GM12878 (cell line): Measurements from ENCODE around the gene SPHK2. TPM values are rescaled to one million over a fixed set of nuclear protein-coding genes. Genes with fewer than 3 reads are reported as not detected.

ENCODE experiments used
- ATAC-seq: fragments of 200-7000 bp; cut with Tn5 transposase; 3 replicates; pipeline ENCODE4 v1.9.1; 2020; ENCODE audit warnings: mild to moderate bottlenecking, moderate library complexity
- BruUV-seq: library from RNA; stranded (reverse); fragments of 400-500 nt; replicated peaks from 2 replicates; lab custom pipeline; 2021; lab: Mats Ljungman, UMichigan
- CTCF ChIA-PET: fragments of 300-600 bp; sonication (Branson Sonifier 250); formaldehyde crosslinking; extraction: SDS; loops from one replicate; lab custom pipeline; 2021; ENCODE audit warnings: inconsistent platforms; lab: Yijun Ruan, JAX
- POLR2A ChIA-PET: fragments of 350-600 bp; formaldehyde crosslinking; extraction: SDS; loops from one replicate; lab custom pipeline; 2021; ENCODE audit warnings: inconsistent platforms; lab: Charles Lee
- RAD21 ChIA-PET: fragments of 300-600 bp; sonication (Branson Sonifier 250); formaldehyde crosslinking; loops from one replicate; lab custom pipeline; 2023; ENCODE audit warnings: antibody characterized with exemption; ENCODE audit not compliant: unreplicated experiment; lab: Charles Lee
- SMC1A ChIA-PET: fragments of 300-600 bp; sonication (Branson Sonifier 250); formaldehyde crosslinking; loops from one replicate; lab custom pipeline; 2023; ENCODE audit not compliant: unreplicated experiment, uncharacterized antibody; lab: Charles Lee
- DNase-seq: peaks from one replicate; pipeline ENCODE4 v3.0.0-alpha.2; 2011; ENCODE audit warnings: low read depth, low spot score
- FAIRE-seq: peaks from 3 replicates; lab custom pipeline; 2011; peaks lifted over from hg19 to GRCh38; lab: Jason Lieb, UNC
- H2AFZ ChIP-seq: 2 replicates; pipeline ENCODE4 v1.6.0; 2011; ENCODE audit warnings: low read depth, low read length, control low read depth; ENCODE audit not compliant: control insufficient read depth
- H3K27ac ChIP-seq: 2 replicates; pipeline ENCODE4 v1.5.1; 2011; ENCODE audit warnings: control low read depth; ENCODE audit not compliant: control insufficient read depth, insufficient read depth
- H3K27me3 ChIP-seq, 2 experiments: replicated peaks in 1 of 2; 2 replicates each; pipeline versions ENCODE4 v1.6.0 to v1.6.1; 2011; ENCODE audit warnings: low read length in 1 of 2; ENCODE audit not compliant: control insufficient read depth in 2 of 2, insufficient read depth in 2 of 2
- H3K36me3 ChIP-seq, 2 experiments: 2 replicates each; pipeline ENCODE4 v1.5.1; 2011; ENCODE audit warnings: low read length in 1 of 2; ENCODE audit not compliant: control insufficient read depth in 2 of 2, insufficient read depth in 2 of 2
- H3K4me1 ChIP-seq: 2 replicates; pipeline ENCODE4 v1.6.1; 2011; ENCODE audit warnings: mild to moderate bottlenecking, low read length, moderate library complexity, mixed read lengths; ENCODE audit not compliant: control insufficient read depth, insufficient read depth
- H3K4me2 ChIP-seq: 2 replicates; pipeline ENCODE4 v1.6.0; 2011; ENCODE audit warnings: control low read depth; ENCODE audit not compliant: control insufficient read depth, insufficient read depth
- H3K4me3 ChIP-seq: fragments of 200-600 bp; sonication (generic); 2 replicates; pipeline ENCODE4 v1.5.1; 2016
- H3K79me2 ChIP-seq: 2 replicates; pipeline ENCODE4 v1.6.0; 2011; ENCODE audit warnings: low read length; ENCODE audit not compliant: control insufficient read depth, insufficient read depth
- H3K9ac ChIP-seq: 2 replicates; pipeline ENCODE4 v1.8.0; 2011; ENCODE audit warnings: low read length, control low read depth, mixed read lengths; ENCODE audit not compliant: control insufficient read depth, insufficient read depth
- H3K9me3 ChIP-seq: replicated peaks from 3 replicates; pipeline ENCODE4 v1.5.1; 2011; ENCODE audit warnings: mild to moderate bottlenecking, low read length; ENCODE audit not compliant: control insufficient read depth, insufficient read depth
- H4K20me1 ChIP-seq: 2 replicates; pipeline ENCODE4 v1.6.0; 2011; ENCODE audit not compliant: control insufficient read depth, insufficient read depth
- BACH1 ChIP-seq: fragments of 450-650 bp; IDR thresholded peaks from 2 replicates; pipeline ENCODE4 v1.6.1; 2017; ENCODE audit warnings: mild to moderate bottlenecking, borderline replicate concordance
- BHLHE40 ChIP-seq, 2 experiments: fragments of 450-650 bp in 1 of 2; IDR thresholded peaks; 2 replicates each; pipeline ENCODE4 v1.6.1; 2011 to 2017; ENCODE audit warnings: low read depth in 2 of 2, borderline replicate concordance in 1 of 2, improper control_type of control experiment in 1 of 2, low read length in 1 of 2, mild to moderate bottlenecking in 1 of 2
- CREM ChIP-seq: IDR thresholded peaks from 2 replicates; pipeline ENCODE4 v1.6.1; 2014; ENCODE audit warnings: antibody characterized with exemption, low read depth
- DPF2 ChIP-seq: fragments of 450-650 bp; IDR thresholded peaks from 2 replicates; pipeline ENCODE4 v1.6.1; 2017; ENCODE audit warnings: mild to moderate bottlenecking
- HDAC6 ChIP-seq: fragments of 200-600 bp; sonication (generic); IDR thresholded peaks from one replicate; pipeline ENCODE4 v1.8.0; 2017; ENCODE audit warnings: antibody characterized with exemption; ENCODE audit not compliant: unreplicated experiment
- IKZF1 ChIP-seq: fragments of 450-650 bp; conservative IDR thresholded peaks from 2 replicates; pipeline ENCODE4 v1.6.1; 2017; ENCODE audit warnings: antibody characterized with exemption, mild to moderate bottlenecking
- IKZF2 ChIP-seq, 2 experiments: fragments of 450-650 bp; IDR thresholded peaks; 2 replicates each; pipeline ENCODE4 v1.6.1; 2017; ENCODE audit warnings: mild to moderate bottlenecking in 2 of 2, moderate library complexity in 2 of 2
- MEF2B ChIP-seq: fragments of 450-650 bp; IDR thresholded peaks from 2 replicates; pipeline ENCODE4 v1.6.1; 2018; ENCODE audit warnings: mild to moderate bottlenecking, moderate library complexity; ENCODE audit not compliant: partially characterized antibody, poor library complexity, severe bottlenecking
- NFIC ChIP-seq: IDR thresholded peaks from 2 replicates; pipeline ENCODE4 v1.6.1; 2012; ENCODE audit warnings: low read depth, mild to moderate bottlenecking, inconsistent platforms, low read length, moderate library complexity
- NR2C1 ChIP-seq: fragments of 450-650 bp; IDR thresholded peaks from 2 replicates; pipeline ENCODE4 v1.6.1; 2017; ENCODE audit warnings: antibody characterized with exemption, mild to moderate bottlenecking, moderate library complexity
- NR2F1 ChIP-seq: fragments of 450-650 bp; conservative IDR thresholded peaks from 2 replicates; pipeline ENCODE4 v1.6.1; 2017; ENCODE audit warnings: mild to moderate bottlenecking
- PKNOX1 ChIP-seq: fragments of 450-650 bp; IDR thresholded peaks from 2 replicates; pipeline ENCODE4 v1.6.1; 2016; ENCODE audit warnings: mild to moderate bottlenecking
- RB1 ChIP-seq: fragments of 450-650 bp; formaldehyde crosslinking; IDR thresholded peaks from 2 replicates; pipeline ENCODE4 v1.6.1; 2017; ENCODE audit warnings: mild to moderate bottlenecking, borderline replicate concordance
- RELA ChIP-seq: fragments of 450-650 bp; IDR thresholded peaks from 2 replicates; pipeline ENCODE4 v1.8.0; 2014; ENCODE audit warnings: borderline replicate concordance; ENCODE audit not compliant: partially characterized antibody
- RUNX3 ChIP-seq: IDR thresholded peaks from 2 replicates; pipeline ENCODE4 v1.6.1; 2012; ENCODE audit warnings: low read length, inconsistent platforms
- STAT3 ChIP-seq: IDR thresholded peaks from 2 replicates; pipeline ENCODE4 v1.6.1; 2011; ENCODE audit warnings: low read depth, low read length, improper control_type of control experiment
- TARDBP ChIP-seq: IDR thresholded peaks from 2 replicates; pipeline ENCODE4 v1.6.1; 2016; ENCODE audit warnings: borderline replicate concordance
- USF1 ChIP-seq: IDR thresholded peaks from 2 replicates; pipeline ENCODE4 v1.6.1; 2011; ENCODE audit warnings: borderline replicate concordance, low read depth, mild to moderate bottlenecking, moderate library complexity, mixed read lengths, low read length; ENCODE audit not compliant: insufficient read depth; ENCODE audit errors: extremely low read length
- WRNIP1 ChIP-seq: IDR thresholded peaks from 2 replicates; pipeline ENCODE4 v1.6.1; 2011; ENCODE audit warnings: low read depth, low read length, improper control_type of control experiment, borderline replicate concordance
- ZNF274 ChIP-seq: IDR thresholded peaks from one replicate; pipeline ENCODE4 v1.8.0; 2011; ENCODE audit not compliant: insufficient read length, insufficient read depth
- WGBS: methylation state at CpG from one replicate; pipeline ENCODE4 v1.1.6; 2016; ENCODE audit warnings: low lambda C conversion rate; ENCODE audit not compliant: insufficient replicate concordance, insufficient coverage; ENCODE audit errors: missing lambda C conversion rate; 5-methylcytosine and 5-hydroxymethylcytosine counted together
- in situ Hi-C: fragments of 300-500 bp; cut with MboI; formaldehyde crosslinking; loops from 9 replicates; pipeline ENCODE4 v1.14.3; 2018; ENCODE audit warnings: mixed read lengths
- intact Hi-C: fragments of 100-400 bp; cut with micrococcal nuclease; formaldehyde crosslinking; loops from one replicate; pipeline ENCODE4 v1.14.2; 2022; ENCODE audit not compliant: unreplicated experiment
- polyA plus RNA-seq, 11 experiments: library from polyadenylated mRNA; depleted of rRNA in 4 of 11; unstranded in 6 of 11; stranded (reverse) in 5 of 11; fragments of >200 nt; fragmentation: Nextera tagmentation in 4 of 11; fragmentation: Illumina TruSeq in 1 of 11; extraction: Ambion mirVana in 4 of 11; extraction: Trizol in 1 of 11; gene quantifications; 1 replicate in 1 of 11; 2 replicates in 10 of 11; pipeline versions ENCODE4 v1.2.1 to v1.2.3, GENCODE V29; 2011 to 2016; ENCODE audit warnings: inconsistent platforms in 2 of 11, missing spikeins in 2 of 11, low read depth in 1 of 11
- total RNA-seq, 4 experiments: library from RNA; depleted of rRNA in 3 of 4; stranded (reverse); fragments of >200 nt in 3 of 4; fragmentation: Illumina TruSeq in 1 of 4; extraction: Trizol in 1 of 4; gene quantifications; 2 replicates each; pipeline versions ENCODE4 v1.2.1 to v1.2.3, GENCODE V29; 2013 to 2021
- TF ChIP-seq, protein P1 (sequence below): fragments of 450-650 bp; IDR thresholded peaks from 2 replicates; pipeline ENCODE4 v1.6.1; 2017; ENCODE audit warnings: low read depth, mild to moderate bottlenecking, moderate library complexity

The SPHK2 gene
- total and polyA plus RNA-seq, 10 of the 15 experiments (the other 5 are each of a cell fraction or from before 2014, with no cell fraction given) = 0.37 to 40.5 (median 11.2) TPM

- ChIA-PET RAD21 (interaction anchor here (0.6 to 1.6 kb wide), 2 partner anchors 8 to 40 kb away, joined by 3 to 6 read pairs; partner anchors contain the start of genes RPL18 and SPHK2), SMC1A (no interaction called here), POLR2A (interaction anchor here (0.8 to 1.0 kb wide), 2 partner anchors 10 to 246 kb away, joined by 3 read pairs; partner anchors contain the start of gene DBP), CTCF (no interaction called here)
- H2AFZ ChIP-seq = no peak overlapping the region
- no peaks in the 10 kb centered on the region for H3K9me3 ChIP-seq
- no peak for DNase-seq
- peaks cover 12% of the 10 kb centered on the region for H3K4me1 ChIP-seq
- H3K4me2 ChIP-seq = no peak overlapping the region
- ATAC-seq = no peak
- H3K9ac ChIP-seq = no peak overlapping the region
- peaks cover 14% of the 10 kb centered on the region for H3K79me2 ChIP-seq
- H4K20me1 ChIP-seq = no peaks in the 10 kb centered on the region
- no TSS peak for BruUV-seq
- H3K4me3 ChIP-seq = no peak overlapping the region
- H3K27me3 ChIP-seq = no peaks in the 10 kb centered on the region
- H3K36me3 ChIP-seq = peaks cover 6 to 8% of the 10 kb centered on the region in 2 experiments; a peak in 3 of 4 replicates
- in situ Hi-C loops = loop anchor here (25.0 kb wide), 1 partner anchor 1260 kb away; the partner anchor contains the start of genes AKT1S1, IL4I1 and TBC1D17
- FAIRE-seq = no peak
- H3K27ac ChIP-seq = no peak overlapping the region
- 96% methylated on average over 6 of the region's 6 CpGs for WGBS
- intact Hi-C loops = no loop called here
- TF ChIP-seq DPF2 (peak; percentile 88; the same call in 1 of the 2 replicates), WRNIP1 (no peak), BHLHE40 (IDR thresholded peaks at IDR 0.05; ENCODE audit: borderline replicate concordance in 1 of 2, low read depth in 2 of 2, low read length in 1 of 2) (0 out of 4 replicates have a peak, but pooled peaks of 1 of the 2 experiments have one; percentile 31), USF1 (no peak), PKNOX1 (no peak), CREM (no peak), NR2F1 (peak; percentile 85), IKZF2 (IDR thresholded peaks at IDR 0.05) (peak; percentile 79 to 81), IKZF1 (peak; percentile 82; the same call in 1 of the 2 replicates), HDAC6 (no peak), NFIC (no peak), RUNX3 (no peak), MEF2B (peak; percentile 52), RELA (no peak), ZNF274 (no peak), NR2C1 (peak; percentile 55; the same call in 1 of the 2 replicates), BACH1 (peak; percentile 52; the same call in 1 of the 2 replicates), STAT3 (no peak), TARDBP (no peak), RB1 (no peak)
- TF ChIP-seq, protein P1, sequence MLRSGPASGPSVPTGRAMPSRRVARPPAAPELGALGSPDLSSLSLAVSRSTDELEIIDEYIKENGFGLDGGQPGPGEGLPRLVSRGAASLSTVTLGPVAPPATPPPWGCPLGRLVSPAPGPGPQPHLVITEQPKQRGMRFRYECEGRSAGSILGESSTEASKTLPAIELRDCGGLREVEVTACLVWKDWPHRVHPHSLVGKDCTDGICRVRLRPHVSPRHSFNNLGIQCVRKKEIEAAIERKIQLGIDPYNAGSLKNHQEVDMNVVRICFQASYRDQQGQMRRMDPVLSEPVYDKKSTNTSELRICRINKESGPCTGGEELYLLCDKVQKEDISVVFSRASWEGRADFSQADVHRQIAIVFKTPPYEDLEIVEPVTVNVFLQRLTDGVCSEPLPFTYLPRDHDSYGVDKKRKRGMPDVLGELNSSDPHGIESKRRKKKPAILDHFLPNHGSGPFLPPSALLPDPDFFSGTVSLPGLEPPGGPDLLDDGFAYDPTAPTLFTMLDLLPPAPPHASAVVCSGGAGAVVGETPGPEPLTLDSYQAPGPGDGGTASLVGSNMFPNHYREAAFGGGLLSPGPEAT = peak; percentile 43; the same call in 1 of the 2 replicates
Observed at GRCh38 chr19:48627201-48627864, 8.0 kb downstream of the SPHK2 start.
